Measurements from ENCODE around the gene PIP5K1C.

Gene PIP5K1C

GRCh38 chr19:3609779-3610719 is 90.2 kb downstream of the PIP5K1C start:
- Histone ChIP-seq H3K27ac (ENCODE audit: poor library complexity, severe bottlenecking) (no peak overlapping the region), H3K36me3 (ENCODE audit: low read depth) (peaks cover 8% of the 10 kb centered on the region), H3K9me3 (ENCODE audit: severe bottlenecking) (no peaks in the 10 kb centered on the region), H3K4me1 (ENCODE audit: insufficient read depth, poor library complexity, severe bottlenecking) (no peaks in the 10 kb centered on the region), H3K4me3 (ENCODE audit: severe bottlenecking) (no peak overlapping the region), H3K27me3 (ENCODE audit: insufficient read depth, poor library complexity, severe bottlenecking) (no peaks in the 10 kb centered on the region)
- DNase-seq (ENCODE audit: low spot score) (peak; percentile 33), ATAC-seq (ENCODE audit: low read depth) (no peak)
- TF ChIP-seq CTCF (IDR thresholded peaks at IDR 0.05; ENCODE audit: poor library complexity, severe bottlenecking), result no peak

GRCh38 chr19:3608750-3609322 is 91.4 kb downstream of the PIP5K1C start:
- Histone ChIP-seq H3K9me3 (ENCODE audit: severe bottlenecking) (no peaks in the 10 kb centered on the region), H3K36me3 (ENCODE audit: low read depth) (peaks cover 8% of the 10 kb centered on the region), H3K4me3 (ENCODE audit: severe bottlenecking) (no peak overlapping the region), H3K27ac (ENCODE audit: poor library complexity, severe bottlenecking) (no peak overlapping the region), H3K4me1 (ENCODE audit: insufficient read depth, poor library complexity, severe bottlenecking) (no peaks in the 10 kb centered on the region), H3K27me3 (ENCODE audit: insufficient read depth, poor library complexity, severe bottlenecking) (no peaks in the 10 kb centered on the region)
- ATAC-seq (ENCODE audit: low read depth) (no peak), DNase-seq (ENCODE audit: low spot score) (peak; percentile 33)
- no peak for TF ChIP-seq CTCF (IDR thresholded peaks at IDR 0.05; ENCODE audit: poor library complexity, severe bottlenecking)

GRCh38 chr19:3608079-3608641 is 92.1 kb downstream of the PIP5K1C start:
- no peak for TF ChIP-seq CTCF (IDR thresholded peaks at IDR 0.05; ENCODE audit: poor library complexity, severe bottlenecking)
- Histone ChIP-seq H3K36me3 (ENCODE audit: low read depth) (peaks cover 8% of the 10 kb centered on the region), H3K27ac (ENCODE audit: poor library complexity, severe bottlenecking) (no peak overlapping the region), H3K9me3 (ENCODE audit: severe bottlenecking) (no peaks in the 10 kb centered on the region), H3K4me3 (ENCODE audit: severe bottlenecking) (no peak overlapping the region), H3K4me1 (ENCODE audit: insufficient read depth, poor library complexity, severe bottlenecking) (no peaks in the 10 kb centered on the region), H3K27me3 (ENCODE audit: insufficient read depth, poor library complexity, severe bottlenecking) (no peaks in the 10 kb centered on the region)
- ATAC-seq (ENCODE audit: low read depth) (no peak), DNase-seq (ENCODE audit: low spot score) (no peak)

GRCh38 chr19:3607303-3608078 is 92.8 kb downstream of the PIP5K1C start:
- peak overlapping the region; percentile 26 for H3K4me3 ChIP-seq (ENCODE audit: severe bottlenecking)
- no peak overlapping the region for H3K27ac ChIP-seq (ENCODE audit: poor library complexity, severe bottlenecking)
- DNase-seq (ENCODE audit: low spot score) (peak; percentile 45), ATAC-seq (ENCODE audit: low read depth) (no peak; the same call in 2 of the 3 replicates)
- peaks cover 8% of the 10 kb centered on the region for H3K36me3 ChIP-seq (ENCODE audit: low read depth)
- no peaks in the 10 kb centered on the region for H3K27me3 ChIP-seq (ENCODE audit: insufficient read depth, poor library complexity, severe bottlenecking)
- no peaks in the 10 kb centered on the region for H3K9me3 ChIP-seq (ENCODE audit: severe bottlenecking)
- H3K4me1 ChIP-seq (ENCODE audit: insufficient read depth, poor library complexity, severe bottlenecking), result no peaks in the 10 kb centered on the region
- no peak for TF ChIP-seq CTCF (IDR thresholded peaks at IDR 0.05; ENCODE audit: poor library complexity, severe bottlenecking)

Measured in RWPE2 (cell line).